Ramos (cell line): ENCODE results near the gene CEP68.
"Not testable (repeated sequence)": the region's sequence is repeated elsewhere in the genome, so short reads cannot be mapped to it uniquely, and the experiment has no call there.

Experiments used
- in situ Hi-C: fragments of 300-500 bp; cut with MboI; formaldehyde crosslinking; loops from one replicate; pipeline ENCODE4 v1.14.3; 2022; ENCODE audit warnings: low sequenced_read_pairs; ENCODE audit not compliant: unreplicated experiment

Gene CEP68, protein sequence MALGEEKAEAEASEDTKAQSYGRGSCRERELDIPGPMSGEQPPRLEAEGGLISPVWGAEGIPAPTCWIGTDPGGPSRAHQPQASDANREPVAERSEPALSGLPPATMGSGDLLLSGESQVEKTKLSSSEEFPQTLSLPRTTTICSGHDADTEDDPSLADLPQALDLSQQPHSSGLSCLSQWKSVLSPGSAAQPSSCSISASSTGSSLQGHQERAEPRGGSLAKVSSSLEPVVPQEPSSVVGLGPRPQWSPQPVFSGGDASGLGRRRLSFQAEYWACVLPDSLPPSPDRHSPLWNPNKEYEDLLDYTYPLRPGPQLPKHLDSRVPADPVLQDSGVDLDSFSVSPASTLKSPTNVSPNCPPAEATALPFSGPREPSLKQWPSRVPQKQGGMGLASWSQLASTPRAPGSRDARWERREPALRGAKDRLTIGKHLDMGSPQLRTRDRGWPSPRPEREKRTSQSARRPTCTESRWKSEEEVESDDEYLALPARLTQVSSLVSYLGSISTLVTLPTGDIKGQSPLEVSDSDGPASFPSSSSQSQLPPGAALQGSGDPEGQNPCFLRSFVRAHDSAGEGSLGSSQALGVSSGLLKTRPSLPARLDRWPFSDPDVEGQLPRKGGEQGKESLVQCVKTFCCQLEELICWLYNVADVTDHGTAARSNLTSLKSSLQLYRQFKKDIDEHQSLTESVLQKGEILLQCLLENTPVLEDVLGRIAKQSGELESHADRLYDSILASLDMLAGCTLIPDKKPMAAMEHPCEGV

DNA sequence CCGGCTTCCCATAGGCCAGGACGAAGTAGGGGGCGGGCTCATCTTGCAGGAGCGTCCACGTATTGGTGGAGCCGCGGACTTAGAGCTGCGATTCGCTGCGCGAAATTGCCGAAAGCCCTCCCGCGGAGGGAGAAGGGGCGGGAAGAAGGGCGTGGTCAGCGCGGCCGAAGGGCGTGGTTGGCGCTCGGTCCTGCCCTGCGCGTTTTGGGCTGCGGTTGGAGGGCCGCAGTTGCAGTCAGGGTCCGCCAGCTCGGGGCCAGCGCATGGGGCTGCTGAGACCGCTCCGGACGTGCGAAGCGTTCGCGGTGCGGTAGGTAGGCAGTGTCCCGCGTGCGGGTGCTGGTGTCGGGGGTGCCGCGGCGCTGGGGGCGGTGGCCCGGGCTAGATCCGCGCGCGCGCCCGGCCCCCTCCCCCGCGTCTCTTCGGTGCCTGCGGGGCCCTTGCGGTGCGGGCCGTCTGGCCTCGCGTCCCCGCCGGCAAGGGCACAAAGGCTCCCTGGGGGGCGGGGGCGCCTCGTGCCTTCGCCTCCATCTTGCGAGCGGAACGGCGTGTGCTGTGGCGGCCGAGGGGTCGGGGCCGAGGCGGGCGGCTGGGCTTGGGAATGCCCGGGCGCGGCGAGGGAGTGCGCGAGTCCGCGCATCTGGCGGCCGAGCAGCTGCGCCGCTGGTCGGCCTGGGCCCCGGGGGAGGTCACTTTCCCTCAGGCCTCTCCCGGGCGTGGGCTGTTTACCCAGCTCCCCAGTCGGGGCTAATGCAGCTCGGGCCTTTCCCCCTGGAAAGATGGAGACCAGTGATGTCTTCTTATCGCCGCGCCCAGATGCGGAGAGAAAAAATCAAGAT, at the start of gene CEP68:
Gene CEP68 (plus strand): TSS at position 202 of the 839 bp plus-strand sequence. CDS start 13,029 bp downstream, outside the sequence.
- in situ Hi-C loops: no loop called here

DNA sequence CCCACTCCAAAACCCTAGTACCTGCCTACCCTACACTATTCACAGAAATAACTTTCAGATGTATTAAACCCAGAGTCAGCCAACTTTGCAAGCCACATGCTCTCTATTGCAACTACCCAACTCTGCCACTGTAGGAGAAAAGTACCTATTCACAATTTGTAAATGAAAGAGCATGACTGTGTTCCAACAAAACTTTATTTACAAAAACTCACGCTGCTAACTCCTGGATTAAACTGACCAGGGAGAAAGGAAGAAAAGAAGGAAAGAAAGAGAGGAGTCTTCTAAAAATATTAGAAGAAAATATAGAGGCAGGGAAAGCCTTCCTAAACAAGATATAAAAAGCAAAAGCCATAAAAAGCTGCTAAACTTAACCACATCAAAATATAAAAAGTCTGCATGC, 42.4 kb upstream of the CEP68 start:
- in situ Hi-C loops: no loop called here

DNA sequence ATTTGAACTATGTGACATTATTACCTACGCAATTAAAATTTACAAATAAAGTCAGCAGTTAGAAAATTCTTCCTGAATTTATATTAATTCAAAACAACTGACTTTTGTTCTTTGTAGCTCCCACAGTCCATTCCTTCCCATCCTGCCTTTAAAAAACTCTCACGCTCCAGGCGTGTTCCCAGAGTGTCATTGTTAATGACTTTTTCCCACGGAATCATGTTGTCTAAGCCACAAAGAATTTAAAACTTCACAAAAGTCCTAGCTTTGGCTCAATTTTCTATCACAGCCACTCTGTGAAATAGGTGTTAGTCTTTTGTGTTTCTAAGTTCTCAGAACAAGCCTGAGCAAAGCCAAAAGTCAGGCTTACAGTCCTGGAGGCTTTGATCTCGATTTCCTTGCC, 40.5 kb upstream of the CEP68 start:
- in situ Hi-C loops: no loop called here

DNA sequence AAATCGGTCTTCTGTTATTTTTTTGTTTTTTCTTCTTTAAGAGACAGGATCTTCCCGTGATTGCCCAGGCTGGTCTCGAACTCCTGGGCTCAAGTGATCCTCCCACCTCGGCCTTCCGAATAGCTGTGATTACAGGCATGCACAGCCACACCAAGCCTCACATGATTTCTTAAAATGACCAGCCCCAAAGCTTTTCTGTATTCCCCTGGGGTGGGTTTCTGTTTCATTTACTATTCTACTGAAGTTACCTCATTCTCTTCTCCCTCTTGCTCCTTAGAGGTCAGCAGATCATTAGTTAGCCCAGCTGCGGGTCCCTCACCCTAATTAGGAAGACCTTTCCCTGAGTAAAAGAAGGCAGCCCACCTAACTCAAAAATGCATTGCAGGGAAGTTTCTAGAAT, 39.4 kb upstream of the CEP68 start:
- in situ Hi-C loops: no loop called here

DNA sequence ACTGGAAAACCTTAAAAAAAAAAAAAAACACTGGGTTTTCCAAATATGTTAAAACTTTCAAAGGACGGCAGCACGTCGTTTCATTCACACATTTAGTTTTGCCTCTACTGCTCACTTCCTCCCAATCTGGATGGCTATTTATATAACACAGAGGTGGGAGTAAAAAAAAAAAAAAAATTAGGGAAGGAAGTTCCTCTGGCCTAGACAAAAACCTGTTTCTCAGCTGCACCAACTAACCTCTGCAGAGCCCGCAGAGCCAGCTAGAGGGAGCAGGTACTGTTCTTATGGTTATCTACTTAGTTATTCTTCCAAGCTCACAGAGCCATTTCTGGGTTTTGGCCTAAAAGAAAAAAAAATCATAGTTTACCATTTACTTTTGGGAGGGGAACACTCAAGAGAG, 38.9 kb upstream of the CEP68 start:
- in situ Hi-C loops: no loop called here

DNA sequence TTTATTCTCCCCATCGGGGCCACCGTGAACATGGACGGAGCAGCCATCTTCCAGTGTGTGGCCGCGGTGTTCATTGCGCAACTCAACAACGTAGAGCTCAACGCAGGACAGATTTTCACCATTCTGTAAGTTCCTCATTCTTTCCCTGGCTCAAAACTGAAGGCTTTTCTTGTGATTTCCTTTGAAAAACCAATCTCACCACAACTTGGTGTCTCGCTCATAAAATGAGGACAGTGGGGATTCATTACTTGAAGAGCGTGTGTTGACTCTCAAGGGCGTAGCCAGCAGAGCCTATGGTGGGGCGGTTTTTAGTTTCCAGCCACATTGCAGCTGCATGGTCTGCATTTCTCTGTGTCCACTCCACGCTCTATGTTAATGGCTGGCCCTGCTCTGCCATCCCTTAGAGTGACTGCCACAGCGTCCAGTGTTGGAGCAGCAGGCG, 38.1 kb upstream of the CEP68 start:
- in situ Hi-C loops: no loop called here

DNA sequence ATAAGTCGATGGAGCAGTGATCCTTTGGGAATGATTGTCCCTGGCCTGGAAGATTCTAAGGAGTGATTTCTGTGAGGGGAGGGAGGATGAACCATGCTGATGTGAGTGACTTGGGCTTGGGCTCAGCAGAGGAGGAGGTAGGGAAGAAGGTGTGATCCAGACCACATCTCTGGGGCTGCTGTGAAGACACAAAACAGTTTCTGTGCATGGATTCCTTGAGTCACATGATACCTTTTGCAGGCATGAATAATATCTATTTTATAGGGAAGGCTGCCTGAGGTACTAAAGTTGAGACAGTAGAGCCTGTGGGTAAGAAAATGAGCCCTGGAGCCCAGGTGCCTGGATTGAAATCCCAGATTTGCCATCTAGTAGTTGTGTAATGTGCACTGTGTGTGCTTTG, 37.2 kb upstream of the CEP68 start:
- in situ Hi-C loops: no loop called here

DNA sequence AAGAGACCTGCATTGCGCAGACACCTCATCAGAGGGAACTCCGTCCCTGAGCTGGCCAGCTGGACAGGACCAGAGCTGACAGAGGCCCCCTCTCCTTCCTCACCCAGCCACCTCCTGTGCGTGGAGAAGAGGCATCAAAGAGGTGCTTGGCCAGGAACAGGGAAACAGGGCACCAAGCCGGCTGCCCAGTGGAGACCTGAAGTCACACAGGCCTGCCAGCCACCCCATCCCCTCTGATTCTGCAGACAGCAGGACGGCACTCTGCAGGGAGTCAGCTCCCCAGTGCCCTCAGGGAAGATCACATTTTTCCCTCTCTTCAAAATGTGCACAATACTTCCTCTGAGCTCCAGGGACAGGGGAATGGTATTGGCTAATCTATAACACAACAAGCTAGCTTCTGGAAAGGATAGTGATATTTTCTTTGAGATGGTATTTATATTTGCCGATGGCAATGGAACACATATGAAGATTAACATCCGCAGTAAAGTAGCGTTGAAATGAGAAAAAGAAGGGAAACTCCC, 36.5 kb upstream of the CEP68 start:
- in situ Hi-C loops: no loop called here

DNA sequence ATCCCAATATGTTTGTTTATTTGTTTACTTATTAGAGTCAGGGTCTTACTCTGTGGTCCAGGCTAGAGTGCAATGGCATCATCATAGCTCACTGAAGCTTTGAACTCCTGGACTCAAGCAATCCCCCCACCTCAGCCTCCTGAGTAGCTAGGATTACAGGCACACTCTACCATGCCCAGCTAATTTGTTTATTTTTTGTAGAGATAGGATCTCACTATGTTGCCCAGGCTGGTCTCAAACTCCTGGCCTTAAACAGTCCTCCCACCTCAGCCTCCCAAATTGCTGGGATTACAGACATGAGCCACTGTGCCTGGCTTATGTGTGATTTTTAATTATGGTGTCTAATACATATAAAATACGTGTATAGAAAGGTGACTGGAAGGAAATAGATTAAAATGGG, 36.0 kb upstream of the CEP68 start:
- in situ Hi-C loops: not testable (repeated sequence)

DNA sequence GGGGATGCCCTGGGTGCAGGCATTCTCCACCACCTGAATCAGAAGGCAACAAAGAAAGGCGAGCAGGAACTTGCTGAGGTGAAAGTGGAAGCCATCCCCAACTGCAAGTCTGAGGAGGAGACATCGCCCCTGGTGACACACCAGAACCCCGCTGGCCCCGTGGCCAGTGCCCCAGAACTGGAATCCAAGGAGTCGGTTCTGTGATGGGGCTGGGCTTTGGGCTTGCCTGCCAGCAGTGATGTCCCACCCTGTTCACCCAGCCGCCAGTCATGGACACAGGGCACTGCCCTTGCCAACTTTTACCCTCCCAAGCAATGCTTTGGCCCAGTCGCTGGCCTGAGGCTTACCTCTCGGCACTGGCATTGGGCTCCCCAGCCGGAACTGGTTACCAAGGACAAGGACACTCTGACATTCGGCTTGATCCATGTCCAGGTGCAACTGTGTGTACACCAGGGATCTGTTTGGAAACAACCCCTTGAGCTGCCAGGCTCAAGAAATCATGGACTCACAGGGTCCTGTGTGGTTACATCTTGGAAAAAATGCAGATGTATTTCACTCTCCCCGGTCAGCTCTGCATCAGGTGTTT, 35.2 kb upstream of the CEP68 start:
- in situ Hi-C loops: no loop called here

DNA sequence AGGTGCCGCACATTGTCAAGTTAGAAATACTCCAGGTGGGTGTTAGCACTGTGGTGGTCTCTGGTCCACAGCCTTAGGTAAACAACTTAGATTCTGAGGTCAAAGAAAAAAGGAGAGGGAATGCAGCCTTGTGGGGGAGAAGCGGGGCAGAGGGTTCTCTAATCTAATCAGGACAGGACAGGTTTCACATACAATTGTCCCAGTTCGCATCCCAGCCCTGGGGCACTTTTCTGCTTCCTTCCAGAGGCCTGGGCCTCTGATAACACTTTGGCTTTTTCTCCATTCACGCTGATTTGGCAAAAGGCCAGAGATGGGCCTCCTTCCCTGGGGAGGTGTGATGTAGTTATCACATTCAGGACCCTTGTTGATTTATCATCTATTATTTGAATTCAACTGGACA, 34.5 kb upstream of the CEP68 start:
- in situ Hi-C loops: no loop called here

DNA sequence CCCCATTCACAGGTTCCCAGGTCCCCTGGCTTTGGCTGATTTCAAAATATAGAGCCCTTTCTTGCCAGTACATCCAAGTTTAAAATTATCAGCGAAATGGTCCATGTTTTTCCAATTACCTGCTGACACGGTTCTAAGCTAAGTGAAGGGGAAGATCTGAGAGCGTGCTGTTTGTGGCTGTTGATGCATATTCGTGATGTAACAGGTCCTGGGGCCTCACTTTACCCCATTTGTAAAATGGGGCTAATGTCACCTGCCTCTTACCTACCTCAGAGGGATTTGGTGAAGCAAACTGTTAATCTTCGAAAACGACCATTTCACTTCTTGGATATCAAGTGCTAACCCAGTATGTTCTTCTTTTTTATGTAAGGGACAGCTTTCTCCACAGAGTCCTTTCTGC, 34.0 kb upstream of the CEP68 start:
- in situ Hi-C loops: no loop called here

DNA sequence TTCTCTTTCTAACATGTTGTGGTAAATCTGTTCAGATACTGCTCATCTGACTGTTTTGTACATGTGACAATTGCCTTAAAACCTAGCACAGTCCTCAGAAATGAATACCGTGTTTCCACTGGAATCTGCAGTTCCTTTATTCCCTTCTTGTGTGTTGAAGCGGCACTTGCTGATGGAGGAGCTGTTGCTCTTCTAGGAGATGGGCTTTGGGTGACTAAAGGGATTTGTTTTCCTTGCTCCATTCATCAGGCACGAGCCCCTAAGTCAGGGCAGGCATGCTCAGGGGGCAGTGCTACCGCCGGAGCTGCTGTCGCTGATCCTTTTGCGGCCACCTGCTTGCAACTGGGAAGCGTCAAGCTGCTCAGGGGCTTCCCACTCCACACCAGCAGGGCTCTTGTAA, 32.5 kb upstream of the CEP68 start:
- in situ Hi-C loops: no loop called here

DNA sequence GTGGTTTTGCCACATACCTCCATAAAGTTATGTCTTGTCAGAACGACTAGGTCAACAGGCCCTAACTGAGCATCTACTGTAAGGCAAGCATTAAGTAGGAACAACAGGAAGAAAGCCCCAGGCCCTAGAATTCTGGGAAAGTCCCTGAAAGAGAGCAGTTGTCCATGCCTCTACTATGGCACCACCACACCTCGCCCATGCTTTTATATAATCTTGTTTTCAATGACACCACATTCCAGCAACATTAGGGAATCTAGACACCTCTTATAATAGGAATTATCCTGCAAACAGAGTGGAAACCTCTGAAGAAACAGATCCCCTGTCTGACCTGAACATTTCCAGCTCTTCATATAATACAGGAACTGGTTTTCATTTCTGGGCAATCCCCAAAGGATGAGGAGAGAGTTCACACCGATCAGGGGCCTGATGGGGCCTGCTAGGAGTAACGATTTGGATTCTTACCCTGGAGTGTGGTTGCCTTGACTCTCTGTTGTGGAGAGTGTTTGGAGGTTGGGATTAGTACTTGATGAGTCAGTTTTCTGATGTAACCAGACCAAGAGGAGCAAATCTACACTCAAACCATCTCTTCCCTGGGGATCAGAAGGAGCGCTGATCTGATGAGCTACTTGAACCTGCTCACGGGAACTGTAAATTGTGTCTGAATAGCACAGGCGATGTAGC, 31.9 kb upstream of the CEP68 start:
- in situ Hi-C loops: no loop called here

DNA sequence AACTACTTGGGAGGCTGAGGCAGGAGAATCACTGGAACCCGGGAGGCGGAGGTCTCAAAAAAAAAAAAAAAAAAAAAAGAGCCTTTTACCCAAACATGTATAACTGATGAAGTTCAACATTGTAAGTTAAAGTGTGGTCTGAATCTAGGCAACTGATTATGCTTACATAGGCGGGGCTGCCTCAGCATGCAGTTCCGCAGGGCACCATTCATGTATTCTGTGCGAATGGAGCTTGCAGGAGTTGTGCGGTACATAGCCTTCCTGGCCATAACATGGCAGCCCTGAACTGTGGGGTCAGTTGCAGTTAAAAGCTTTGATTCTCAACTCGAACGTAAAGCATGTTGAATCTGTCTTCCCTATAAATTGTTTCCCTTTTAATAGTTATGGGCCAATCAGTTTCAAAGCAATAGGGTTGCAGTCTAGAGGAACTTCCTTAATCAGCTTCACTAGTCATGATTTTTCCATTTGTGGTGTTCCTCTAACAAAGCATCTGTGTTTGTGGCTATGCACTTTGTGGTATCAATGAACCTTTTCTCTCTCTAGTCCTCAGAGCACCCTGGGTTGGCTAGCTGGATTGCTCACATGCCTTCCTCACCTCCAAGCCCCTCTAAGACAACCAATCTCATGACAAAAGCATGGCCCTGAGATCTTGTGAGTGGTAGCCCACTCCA, 30.6 kb upstream of the CEP68 start:
- in situ Hi-C loops: loop anchor here (25.0 kb wide), 1 partner anchor 263 kb away; no protein-coding TSS in a partner anchor

DNA sequence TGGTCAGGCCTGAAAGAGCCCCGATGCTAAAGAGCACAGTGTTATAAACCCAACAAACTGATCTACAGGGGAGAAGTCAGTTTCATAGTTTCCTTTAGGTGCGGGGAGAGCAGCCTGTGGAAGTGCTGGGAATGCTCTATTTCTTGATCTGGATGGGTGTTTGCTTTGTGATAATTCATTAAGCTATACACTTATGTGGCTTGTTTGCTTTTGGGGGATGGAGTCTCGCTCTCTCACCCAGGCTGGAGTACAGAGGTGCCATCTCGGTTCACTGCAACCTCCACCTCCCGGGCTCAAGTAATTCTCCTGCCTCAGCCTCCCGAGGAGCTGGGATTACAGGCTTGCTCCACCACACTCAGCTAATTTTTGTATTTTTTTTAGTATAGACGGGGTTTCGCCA, 30.1 kb upstream of the CEP68 start:
- in situ Hi-C loops: loop anchor here (25.0 kb wide), 1 partner anchor 264 kb away; no protein-coding TSS in a partner anchor

DNA sequence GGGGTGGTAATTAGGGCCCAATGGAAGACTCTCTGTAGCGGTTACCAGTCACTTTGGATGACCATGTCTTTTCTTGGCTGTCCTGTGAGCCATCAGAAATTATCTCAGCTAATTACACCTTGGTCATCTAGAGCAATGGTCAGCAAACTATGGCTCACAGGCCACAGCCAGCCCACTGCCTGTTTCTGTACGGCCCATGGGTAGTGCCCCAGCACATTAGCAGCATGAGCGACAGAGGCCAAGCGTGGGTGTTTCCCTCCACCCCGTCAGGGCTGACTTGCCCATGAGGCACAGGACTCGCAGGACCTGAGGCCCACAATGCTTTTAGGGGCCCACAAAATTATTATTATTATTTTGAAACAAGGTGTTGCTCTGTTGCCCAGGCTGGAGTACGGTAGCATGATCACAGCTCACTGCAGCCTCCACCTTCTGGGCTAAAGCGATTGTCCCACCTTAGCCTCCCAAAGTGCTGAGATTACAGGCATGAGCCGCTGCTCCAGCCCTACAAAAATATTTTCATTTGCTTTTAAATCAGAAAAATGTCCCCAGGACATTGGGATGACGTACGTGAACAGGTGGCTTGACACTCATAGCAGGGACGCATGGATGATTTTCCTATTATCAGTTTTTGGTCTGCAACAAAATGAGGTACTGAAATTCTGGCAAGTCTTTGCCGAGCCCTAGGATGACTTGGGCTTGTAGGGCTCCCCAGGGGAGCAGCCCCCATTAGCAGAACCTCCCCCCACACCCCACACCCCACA, 29.3 kb upstream of the CEP68 start:
- in situ Hi-C loops: loop anchor here (25.0 kb wide), 1 partner anchor 265 kb away; no protein-coding TSS in a partner anchor

DNA sequence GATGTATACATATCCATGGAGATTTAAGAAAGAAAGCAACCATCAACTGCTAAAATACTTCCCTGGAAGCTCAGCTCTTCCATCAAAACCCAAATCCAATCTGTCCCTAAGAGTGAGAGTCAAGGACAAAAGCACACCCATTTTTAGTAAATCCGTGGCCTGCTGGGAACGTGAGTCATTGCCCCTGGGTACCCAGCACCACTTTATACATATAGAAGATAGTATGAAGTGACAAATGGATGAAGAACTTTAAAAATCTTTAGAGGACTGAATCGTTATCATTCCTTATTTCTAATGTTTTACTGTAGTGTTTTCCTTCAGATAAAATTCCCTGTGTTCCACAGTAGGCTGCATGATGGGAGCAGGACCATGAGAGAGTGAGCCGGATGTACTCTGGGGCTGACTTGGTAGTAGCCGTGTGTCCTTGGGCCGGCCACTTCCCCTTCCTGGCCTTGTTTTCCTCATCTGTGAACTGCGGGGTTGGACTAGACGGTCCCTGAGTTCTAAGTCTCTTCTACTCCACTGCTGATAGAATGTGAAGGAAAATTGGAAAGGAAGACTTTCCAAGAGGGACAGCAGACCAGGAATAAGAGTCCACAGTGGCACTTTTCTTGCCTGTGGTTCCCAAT, 28.5 kb upstream of the CEP68 start:
- in situ Hi-C loops: loop anchor here (25.0 kb wide), 1 partner anchor 265 kb away; no protein-coding TSS in a partner anchor
